GM21529 (cell line): Measurements from ENCODE around the gene CNN2.

Experiments
- ATAC-seq: cut with Tn5 transposase; IDR thresholded peaks from one replicate; pipeline ENCODE4 v1.9.1; 2021; ENCODE audit not compliant: unreplicated experiment

The CNN2 gene

DNA sequence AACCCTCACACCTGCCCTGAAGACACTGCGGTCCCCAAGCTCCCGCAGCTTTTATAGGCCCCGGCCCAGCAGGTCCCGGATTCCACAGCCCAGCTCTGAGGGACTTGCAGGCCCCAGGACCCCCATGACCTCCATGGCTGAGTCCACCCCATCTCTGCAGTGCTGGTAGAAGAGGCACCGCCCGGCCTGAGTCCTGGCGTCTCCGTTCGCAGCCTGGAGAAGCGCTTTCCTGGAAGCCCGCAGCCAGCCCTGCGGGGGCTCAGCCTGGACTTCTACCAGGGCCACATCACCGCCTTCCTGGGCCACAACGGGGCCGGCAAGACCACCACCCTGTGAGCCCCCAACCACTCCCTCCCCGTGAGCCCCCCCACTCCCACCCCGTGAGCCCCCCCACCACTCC lies 22.7 kb downstream of the CNN2 start:
- no peak for ATAC-seq

DNA sequence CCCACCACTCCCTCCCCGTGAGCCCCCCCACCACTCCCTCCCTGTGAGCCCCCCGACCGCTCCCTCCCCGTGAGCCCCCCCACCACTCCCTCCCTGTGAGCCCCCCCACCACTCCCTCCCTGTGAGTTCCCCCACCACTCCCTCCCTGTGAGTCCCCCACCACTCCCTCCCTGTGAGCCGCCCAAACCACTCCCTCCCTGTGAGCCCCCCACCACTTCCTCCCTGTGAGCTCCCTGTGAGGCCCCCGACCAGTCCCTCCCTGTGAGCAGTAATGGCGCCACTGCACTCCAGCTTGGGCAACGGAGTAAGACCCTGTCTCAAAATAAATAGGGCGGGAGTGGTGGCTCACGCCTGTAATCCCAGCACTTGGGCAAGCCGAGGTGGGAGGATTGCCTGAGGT lies 23.4 kb downstream of the CNN2 start:
- ATAC-seq: no peak

DNA sequence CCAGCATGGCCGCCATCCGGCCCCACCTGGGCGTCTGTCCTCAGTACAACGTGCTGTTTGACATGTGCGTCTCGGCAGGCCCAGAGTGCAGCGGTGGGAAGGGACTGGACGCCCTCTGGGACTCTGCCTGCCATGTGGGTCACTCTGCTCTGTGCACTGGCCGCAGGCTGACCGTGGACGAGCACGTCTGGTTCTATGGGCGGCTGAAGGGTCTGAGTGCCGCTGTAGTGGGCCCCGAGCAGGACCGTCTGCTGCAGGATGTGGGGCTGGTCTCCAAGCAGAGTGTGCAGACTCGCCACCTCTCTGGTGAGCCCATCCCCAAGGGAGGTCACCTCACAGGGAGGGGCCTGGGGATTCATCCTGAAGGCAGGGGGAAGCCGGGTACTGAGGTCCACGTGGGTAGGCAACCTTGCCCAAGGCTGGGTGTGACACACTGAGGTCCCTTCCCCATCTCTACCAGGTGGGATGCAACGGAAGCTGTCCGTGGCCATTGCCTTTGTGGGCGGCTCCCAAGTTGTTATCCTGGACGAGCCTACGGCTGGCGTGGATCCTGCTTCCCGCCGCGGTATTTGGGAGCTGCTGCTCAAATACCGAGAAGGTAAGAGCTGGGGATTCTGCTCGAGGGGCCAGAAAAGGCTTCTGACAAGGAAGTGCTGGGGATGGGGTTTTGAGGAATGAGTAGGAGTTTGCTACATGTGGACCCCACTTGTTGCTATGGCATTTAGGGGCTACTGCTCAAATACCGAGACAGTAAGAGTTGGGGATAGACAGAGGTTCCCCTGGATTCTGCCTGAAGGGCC lies 24.8 kb downstream of the CNN2 start:
- ATAC-seq: no peak

DNA sequence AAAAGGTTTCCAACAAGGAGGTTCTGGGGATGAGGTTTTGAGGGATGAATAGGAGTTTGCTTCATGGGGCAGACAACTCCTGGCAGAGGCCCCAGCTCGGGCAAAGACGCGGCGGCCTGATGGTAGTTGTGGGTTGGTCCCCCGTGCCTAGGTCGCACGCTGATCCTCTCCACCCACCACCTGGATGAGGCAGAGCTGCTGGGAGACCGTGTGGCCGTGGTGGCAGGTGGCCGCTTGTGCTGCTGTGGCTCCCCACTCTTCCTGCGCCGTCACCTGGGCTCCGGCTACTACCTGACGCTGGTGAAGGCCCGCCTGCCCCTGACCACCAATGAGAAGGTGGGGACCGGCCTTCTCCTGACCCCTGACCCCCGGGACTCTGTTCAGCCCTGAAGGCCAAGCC lies 25.4 kb downstream of the CNN2 start:
- ATAC-seq: no peak

DNA sequence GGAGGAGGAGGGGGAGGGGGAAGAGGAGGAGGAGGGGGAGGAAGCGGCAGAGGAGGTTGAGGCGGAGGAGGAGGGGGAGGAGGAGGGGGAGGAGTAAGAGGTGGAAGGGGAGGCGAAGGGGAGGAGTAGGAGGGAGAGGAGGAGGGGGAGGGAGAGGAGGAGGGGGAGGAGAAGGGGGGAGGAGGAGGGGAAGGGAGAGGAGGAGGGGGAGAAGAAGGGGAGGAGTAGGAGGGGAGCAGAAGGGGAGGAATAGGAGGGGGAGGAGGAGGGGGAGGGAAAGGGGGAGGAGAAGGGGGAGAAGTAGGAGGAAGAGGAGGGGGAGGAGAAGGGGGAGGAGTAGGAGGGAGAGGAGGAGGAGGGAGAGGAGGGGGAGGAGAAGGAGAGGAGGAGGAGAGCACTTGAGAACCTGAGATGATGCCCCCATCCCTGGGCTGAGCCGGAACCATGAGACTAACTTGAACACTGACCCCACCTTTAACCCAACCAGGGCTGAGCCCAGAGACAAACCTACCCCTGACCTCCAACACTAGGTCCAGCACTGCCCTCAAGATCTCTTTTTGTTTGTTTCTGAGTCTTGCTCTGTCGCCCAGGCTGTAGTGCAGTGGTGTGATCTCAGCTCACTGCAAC lies 26.1 kb downstream of the CNN2 start:
- ATAC-seq: no peak

DNA sequence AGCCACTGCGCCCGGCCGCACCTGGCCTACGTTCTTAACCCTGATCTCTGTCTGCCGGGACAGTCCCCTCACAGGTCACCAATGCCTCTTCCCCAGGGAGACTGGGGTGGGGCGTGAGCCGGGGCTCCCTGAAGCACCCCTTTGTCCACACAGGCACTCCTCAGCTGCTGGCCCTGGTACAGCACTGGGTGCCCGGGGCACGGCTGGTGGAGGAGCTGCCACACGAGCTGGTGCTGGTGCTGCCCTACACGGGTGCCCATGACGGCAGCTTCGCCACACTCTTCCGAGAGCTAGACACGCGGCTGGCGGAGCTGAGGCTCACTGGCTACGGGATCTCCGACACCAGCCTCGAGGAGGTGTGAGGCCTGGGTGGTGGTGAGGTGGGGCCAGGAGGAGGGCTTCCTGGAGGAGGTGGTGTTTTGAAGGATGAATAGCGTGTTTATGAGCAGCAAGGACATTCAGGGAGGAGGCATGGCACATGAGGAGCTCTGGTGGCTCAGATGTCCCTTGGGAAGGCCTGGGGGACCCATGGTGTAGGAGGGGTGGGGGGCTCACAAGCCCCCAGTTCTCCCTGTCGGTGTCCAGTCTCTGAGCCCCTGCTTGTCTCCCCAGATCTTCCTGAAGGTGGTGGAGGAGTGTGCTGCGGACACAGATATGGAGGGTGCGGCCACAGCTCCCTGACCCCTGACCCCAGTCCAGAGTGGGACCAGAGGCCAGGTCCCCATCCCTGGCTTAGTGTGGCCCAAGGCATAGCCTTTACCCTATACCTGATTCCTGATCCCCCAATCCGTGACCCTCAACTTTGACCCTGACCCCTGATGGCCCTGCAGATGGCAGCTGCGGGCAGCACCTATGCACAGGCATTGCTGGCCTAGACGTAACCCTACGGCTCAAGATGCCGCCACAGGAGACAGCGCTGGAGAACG lies 27.0 kb downstream of the CNN2 start:
- no peak for ATAC-seq

DNA sequence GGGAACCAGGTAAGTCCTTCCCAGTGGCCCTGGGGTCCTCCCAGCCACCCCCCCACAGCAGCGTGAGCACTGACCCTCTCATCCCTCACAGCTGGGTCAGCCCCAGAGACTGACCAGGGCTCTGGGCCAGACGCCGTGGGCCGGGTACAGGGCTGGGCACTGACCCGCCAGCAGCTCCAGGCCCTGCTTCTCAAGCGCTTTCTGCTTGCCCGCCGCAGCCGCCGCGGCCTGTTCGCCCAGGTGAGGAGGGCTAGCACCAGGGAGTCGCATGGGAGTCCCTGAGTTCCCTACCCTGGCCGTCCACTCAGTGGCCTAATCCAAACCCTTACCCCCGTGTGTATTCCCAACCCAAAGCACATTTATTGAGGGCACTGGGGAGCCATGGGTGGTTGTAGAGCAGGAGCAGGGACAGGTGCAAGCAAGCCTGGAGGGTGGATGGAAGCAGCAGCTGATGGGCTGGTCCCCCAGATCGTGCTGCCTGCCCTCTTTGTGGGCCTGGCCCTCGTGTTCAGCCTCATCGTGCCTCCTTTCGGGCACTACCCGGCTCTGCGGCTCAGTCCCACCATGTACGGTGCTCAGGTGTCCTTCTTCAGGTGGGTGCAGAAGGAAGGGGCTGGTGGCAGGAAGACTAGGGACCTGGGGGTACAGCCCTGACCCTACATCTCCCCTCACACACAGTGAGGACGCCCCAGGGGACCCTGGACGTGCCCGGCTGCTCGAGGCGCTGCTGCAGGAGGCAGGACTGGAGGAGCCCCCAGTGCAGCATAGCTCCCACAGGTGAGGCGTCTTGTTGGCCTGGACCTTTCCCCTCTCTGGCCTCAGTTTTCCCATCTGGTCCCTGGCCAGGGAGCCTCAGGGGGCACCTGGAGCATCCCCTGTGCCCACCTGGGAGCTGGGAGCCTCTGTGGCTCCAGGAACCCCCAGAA lies 28.0 kb downstream of the CNN2 start:
- ATAC-seq: no peak

DNA sequence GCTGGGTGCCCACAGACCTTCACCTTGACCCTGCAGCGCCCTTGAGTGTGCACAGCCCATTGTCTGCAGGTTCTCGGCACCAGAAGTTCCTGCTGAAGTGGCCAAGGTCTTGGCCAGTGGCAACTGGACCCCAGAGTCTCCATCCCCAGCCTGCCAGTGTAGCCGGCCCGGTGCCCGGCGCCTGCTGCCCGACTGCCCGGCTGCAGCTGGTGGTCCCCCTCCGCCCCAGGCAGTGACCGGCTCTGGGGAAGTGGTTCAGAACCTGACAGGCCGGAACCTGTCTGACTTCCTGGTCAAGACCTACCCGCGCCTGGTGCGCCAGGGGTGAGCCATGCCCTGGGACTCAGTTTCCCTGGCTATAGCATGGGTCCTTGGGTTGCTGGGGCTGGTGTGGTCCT lies 28.6 kb downstream of the CNN2 start:
- no peak for ATAC-seq

DNA sequence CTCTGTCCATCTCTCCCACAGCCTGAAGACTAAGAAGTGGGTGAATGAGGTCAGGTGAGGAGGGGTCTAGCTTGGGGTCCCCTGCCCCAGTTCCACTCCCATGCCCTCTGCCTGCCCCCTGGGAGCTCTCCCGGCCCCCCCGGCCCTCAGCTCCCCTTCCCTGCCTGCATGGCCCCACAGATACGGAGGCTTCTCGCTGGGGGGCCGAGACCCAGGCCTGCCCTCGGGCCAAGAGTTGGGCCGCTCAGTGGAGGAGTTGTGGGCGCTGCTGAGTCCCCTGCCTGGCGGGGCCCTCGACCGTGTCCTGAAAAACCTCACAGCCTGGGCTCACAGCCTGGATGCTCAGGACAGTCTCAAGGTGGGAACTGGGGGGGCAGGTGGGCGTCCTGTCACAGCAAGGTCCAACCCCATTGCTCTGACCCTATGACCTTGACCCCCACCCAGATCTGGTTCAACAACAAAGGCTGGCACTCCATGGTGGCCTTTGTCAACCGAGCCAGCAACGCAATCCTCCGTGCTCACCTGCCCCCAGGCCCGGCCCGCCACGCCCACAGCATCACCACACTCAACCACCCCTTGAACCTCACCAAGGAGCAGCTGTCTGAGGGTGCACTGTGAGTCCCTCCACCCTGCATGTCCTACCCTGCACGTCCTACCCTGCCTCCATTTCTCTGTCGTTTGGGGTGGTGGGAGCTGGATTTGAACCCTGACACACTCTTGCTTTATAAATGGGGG lies 29.6 kb downstream of the CNN2 start:
- no peak for ATAC-seq

DNA sequence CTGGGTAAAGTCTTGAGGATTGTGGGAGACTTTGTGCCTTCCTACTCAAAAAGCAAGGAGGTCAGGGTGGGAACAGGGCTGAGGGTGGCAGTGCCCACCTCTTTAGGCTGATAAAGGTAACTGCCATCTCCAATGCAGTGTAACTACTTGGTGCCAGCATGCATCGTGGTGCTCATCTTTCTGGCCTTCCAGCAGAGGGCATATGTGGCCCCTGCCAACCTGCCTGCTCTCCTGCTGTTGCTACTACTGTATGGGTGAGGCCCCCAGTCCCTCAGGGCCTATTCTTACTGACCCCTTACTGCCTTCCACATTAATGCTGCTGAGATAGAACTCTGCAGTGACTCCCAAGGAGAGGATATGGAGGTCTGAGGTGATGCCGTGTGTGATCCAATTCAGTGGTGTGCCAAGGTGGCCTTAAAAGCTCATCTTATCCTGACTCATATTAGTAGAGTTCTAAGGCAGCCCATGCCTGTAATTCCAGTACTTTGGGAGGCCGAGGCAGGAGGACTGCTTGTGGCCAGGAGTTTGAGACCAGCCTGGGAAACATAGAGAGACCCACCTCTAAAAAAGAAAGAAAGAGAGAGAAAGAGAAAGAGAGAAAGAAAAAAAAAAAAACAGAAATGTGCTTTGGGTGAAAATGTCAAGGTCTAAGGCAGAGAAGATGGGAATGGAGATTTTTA lies 30.9 kb downstream of the CNN2 start:
- no peak for ATAC-seq

DNA sequence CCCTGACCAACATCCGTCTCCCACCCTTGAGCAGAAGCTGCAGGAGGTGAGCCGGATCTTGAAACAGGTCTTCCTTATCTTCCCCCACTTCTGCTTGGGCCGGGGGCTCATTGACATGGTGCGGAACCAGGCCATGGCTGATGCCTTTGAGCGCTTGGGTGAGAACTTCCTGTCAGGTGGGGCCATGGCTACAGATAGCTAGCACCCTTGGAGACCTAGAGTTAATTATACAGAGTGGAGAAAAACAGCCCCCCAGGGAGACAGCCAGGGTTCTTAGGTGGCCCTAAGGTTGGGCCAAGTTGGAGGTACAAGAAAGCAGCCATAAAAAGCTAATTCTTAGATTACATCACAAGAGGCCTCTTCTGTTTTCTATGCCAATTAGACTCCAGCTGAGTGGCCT lies 31.7 kb downstream of the CNN2 start:
- ATAC-seq: no peak

DNA sequence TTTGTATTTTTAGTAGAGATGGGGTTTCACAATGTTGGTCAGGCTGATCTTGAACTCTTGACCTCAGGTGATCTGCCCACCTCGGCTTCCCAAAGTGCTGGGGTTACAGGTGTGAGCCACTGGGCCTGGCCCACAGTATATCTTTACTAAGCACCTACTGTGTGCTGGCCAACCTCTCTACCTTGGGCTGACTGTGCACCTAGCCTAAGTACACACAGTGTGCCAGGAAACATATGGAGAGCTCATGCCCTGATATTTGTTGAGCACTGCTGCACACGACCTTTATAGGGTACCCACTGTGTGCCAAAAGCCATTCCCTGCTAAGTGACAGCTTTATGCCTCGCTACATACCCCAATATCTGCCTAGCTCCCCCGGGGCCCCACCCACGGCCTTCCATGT lies 34.3 kb downstream of the CNN2 start:
- no peak for ATAC-seq

DNA sequence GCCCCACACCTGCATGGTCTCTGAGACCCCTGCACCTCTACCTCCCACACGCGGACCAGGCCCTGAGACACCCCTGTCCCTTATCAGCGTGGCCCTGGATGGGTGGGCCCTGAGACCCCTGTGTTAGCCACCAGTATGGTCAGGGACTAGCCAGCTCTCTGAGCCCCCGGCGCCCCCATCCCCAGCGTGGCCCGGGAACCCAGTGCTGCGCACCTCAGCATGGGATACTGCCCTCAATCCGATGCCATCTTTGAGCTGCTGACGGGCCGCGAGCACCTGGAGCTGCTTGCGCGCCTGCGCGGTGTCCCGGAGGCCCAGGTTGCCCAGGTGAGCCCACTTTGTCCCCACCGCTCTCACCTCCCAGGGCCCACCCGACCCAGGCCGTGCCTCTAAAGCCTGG lies 35.6 kb downstream of the CNN2 start:
- no peak for ATAC-seq

DNA sequence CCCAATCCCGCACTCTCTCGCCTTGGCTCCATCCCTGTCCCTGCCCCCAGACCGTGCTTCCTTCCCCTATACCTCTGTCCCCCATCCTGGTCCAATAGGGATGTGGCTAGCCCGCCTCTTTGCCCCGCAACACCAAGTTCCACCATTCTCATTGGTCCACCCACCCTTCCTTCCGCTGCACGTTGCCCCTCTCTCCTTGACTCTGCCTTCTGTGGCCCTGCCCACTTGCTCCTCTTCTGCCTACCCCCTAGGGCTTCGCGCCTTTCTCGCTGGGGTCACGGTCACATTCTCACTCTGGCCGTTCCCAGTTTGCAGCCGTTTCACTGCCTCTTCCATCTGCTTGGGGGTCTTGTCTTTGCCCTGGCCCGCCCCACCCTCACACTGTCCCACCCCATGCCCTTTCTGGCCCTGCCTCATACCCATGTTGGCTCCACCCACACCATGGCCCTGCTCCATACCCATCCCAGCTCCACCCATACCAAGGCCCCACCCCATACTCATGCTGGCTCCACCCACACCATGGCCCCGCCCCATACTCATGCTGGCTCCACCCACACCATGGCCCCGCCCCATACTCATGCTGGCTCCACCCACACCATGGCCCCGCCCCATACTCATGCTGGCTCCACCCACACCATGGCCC lies 36.1 kb downstream of the CNN2 start:
- no peak for ATAC-seq

DNA sequence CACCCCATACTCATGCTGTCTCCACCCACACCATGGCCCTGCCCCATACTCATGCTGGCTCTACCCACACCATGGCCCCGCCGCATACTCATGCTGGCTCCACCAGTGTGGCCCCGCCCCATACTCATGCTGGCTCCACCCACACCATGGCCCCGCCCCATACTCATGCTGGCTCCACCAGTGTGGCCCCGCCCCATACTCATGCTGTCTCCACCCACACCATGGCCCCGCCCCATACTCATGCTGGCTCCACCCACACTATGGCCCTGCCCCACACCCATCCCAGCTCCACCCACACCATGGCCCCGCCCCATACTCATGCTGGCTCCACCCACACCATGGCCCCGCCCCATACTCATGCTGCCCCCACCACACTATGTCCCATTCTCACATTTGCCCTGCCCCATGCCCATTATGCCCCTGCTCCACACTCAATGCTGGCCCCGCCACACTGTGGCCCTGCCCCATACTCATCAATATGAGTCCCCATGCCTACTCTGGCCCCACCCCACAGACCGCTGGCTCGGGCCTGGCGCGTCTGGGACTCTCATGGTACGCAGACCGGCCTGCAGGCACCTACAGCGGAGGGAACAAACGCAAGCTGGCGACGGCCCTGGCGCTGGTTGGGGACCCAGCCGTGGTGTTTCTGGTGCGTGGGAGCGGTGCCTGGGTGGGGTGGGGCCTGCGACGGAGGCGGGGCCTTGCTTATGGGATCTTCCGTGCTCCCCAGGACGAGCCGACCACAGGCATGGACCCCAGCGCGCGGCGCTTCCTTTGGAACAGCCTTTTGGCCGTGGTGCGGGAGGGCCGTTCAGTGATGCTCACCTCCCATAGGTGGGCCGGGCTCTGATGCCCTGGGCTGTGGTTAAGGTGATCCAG lies 36.9 kb downstream of the CNN2 start:
- ATAC-seq: no peak

DNA sequence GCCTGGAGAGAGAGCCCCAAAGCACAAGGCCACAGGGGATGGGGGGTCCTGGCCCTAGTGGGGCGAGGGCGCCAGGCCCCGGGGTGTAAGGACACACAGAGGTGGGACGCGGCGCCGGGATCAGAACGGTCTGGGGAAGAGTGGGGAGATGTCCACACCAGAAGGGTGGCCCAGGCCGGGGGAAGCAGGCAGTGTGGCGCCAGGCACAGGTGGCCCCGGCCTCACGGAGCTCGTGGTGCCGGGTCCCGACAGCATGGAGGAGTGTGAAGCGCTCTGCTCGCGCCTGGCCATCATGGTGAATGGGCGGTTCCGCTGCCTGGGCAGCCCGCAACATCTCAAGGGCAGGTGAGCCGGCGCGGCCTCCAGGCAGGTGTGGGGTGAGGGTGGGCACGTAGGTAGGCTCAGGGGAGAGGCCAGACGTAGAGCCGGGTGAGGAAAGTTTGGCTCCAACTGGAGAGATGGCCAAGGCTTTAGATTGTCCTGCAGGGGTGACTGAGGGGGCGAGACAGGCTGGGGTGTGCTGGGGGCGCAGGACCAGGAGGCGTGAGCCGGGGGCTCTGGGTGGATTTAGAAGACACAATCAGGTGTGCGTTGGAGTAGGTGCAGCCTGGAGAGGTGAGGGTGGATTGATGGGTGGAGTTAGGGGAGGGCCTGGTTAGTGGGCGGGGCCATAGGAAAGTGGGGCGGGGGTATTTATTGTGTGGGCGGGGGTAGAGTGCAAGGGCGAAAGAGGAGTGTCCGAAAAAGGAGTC lies 37.7 kb downstream of the CNN2 start:
- no peak for ATAC-seq
